ENCODE measurements around the gene PPIL3.

PPIL3 gene

GRCh38 chr2:200845194-200845593, 43.7 kb downstream of the PPIL3 start:
- ChIA-PET POLR2A (interaction anchor here (1.9 kb wide), 1 partner anchor 19 kb away, joined by 9 read pairs; the partner anchor contains the start of gene CLK1), CTCF (interaction anchor here (0.6 kb wide), 1 partner anchor 114 kb away, joined by 3 read pairs; no protein-coding TSS in a partner anchor)
- no peak for DNase-seq (ENCODE audit: extremely low spot score)
- TF ChIP-seq FOXA1 (IDR thresholded peaks at IDR 0.05) (no peak), FOXM1 (IDR thresholded peaks at IDR 0.05; ENCODE audit: borderline replicate concordance) (no peak), LEF1 (IDR thresholded peaks at IDR 0.05; ENCODE audit: borderline replicate concordance) (no peak), HDGF (IDR thresholded peaks at IDR 0.05; ENCODE audit: borderline replicate concordance) (no peak), ZNF384 (IDR thresholded peaks at IDR 0.05) (no peak), BHLHE40 (IDR thresholded peaks at IDR 0.05; ENCODE audit: borderline replicate concordance) (no peak), ELF4 (IDR thresholded peaks at IDR 0.05) (no peak), CTBP1 (IDR thresholded peaks at IDR 0.05; ENCODE audit: borderline replicate concordance) (no peak)

GRCh38 chr2:200843993-200844948, 44.6 kb downstream of the PPIL3 start:
- ChIA-PET CTCF (no interaction called here), POLR2A (interaction anchor here (1.9 kb wide), 1 partner anchor 20 kb away, joined by 9 read pairs; the partner anchor contains the start of gene CLK1)
- TF ChIP-seq TARDBP (IDR thresholded peaks at IDR 0.05) (no peak), LEF1 (IDR thresholded peaks at IDR 0.05; ENCODE audit: borderline replicate concordance) (no peak), BHLHE40 (IDR thresholded peaks at IDR 0.05; ENCODE audit: borderline replicate concordance) (no peak), SP1 (IDR thresholded peaks at IDR 0.05) (no peak)
- TF ChIP-seq, protein P1, sequence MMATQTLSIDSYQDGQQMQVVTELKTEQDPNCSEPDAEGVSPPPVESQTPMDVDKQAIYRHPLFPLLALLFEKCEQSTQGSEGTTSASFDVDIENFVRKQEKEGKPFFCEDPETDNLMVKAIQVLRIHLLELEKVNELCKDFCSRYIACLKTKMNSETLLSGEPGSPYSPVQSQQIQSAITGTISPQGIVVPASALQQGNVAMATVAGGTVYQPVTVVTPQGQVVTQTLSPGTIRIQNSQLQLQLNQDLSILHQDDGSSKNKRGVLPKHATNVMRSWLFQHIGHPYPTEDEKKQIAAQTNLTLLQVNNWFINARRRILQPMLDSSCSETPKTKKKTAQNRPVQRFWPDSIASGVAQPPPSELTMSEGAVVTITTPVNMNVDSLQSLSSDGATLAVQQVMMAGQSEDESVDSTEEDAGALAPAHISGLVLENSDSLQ (IDR thresholded peaks at IDR 0.05): no peak
- DNase-seq (ENCODE audit: extremely low spot score): no peak

DNA sequence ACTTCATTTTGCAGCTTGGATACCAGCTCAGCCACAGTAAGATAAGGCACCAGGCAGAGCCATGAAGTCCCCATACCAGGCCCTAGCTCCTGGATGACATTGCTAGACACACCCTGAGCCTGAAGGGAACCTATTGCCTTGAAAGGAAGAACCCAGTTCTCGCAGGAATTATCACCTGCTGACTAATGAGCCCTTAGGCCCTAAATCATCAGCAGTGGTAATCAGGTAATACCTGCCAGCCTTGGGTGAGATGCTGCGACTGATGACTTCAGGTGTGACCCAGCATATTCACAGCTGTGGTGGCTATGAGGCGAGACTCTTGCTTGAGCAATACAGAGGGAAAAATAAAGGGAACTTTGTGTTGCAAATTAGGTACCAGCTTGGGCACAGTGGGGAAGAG, 49.4 kb downstream of the PPIL3 start:
- DNase-seq (ENCODE audit: extremely low spot score): no peak
- ChIA-PET POLR2A (no interaction called here), CTCF (no interaction called here)
- no peak for TF ChIP-seq SUZ12 (IDR thresholded peaks at IDR 0.05)
- TF ChIP-seq LEF1 (IDR thresholded peaks at IDR 0.05; ENCODE audit: borderline replicate concordance): no peak
- no peak for TF ChIP-seq ARNT (IDR thresholded peaks at IDR 0.05)
- TF ChIP-seq ZNF384 (IDR thresholded peaks at IDR 0.05): no peak
- no peak for TF ChIP-seq NFRKB (IDR thresholded peaks at IDR 0.05)
- TF ChIP-seq FOXA1 (IDR thresholded peaks at IDR 0.05): no peak
- no peak for TF ChIP-seq ELF4 (IDR thresholded peaks at IDR 0.05)
- no peak for TF ChIP-seq TARDBP (IDR thresholded peaks at IDR 0.05)
- TF ChIP-seq BHLHE40 (IDR thresholded peaks at IDR 0.05; ENCODE audit: borderline replicate concordance): no peak
- no peak for TF ChIP-seq HDGF (IDR thresholded peaks at IDR 0.05; ENCODE audit: borderline replicate concordance)
- TF ChIP-seq, protein P1 (IDR thresholded peaks at IDR 0.05): no peak
- no peak for TF ChIP-seq FOXK2 (IDR thresholded peaks at IDR 0.05)
- TF ChIP-seq FOXM1 (IDR thresholded peaks at IDR 0.05; ENCODE audit: borderline replicate concordance): no peak

- ChIA-PET CTCF (no interaction called here), POLR2A (no interaction called here)
- no peak for DNase-seq (ENCODE audit: extremely low spot score)
- TF ChIP-seq ZNF384 (IDR thresholded peaks at IDR 0.05): no peak
- TF ChIP-seq ARNT (IDR thresholded peaks at IDR 0.05): no peak
- no peak for TF ChIP-seq BHLHE40 (IDR thresholded peaks at IDR 0.05; ENCODE audit: borderline replicate concordance)
- TF ChIP-seq, protein P1 (IDR thresholded peaks at IDR 0.05): no peak
- TF ChIP-seq SP1 (IDR thresholded peaks at IDR 0.05): no peak
- no peak for TF ChIP-seq FOXK2 (IDR thresholded peaks at IDR 0.05)
- no peak for TF ChIP-seq LEF1 (IDR thresholded peaks at IDR 0.05; ENCODE audit: borderline replicate concordance)
- no peak for TF ChIP-seq L3MBTL2 (conservative IDR thresholded peaks at IDR 0.05)
- TF ChIP-seq CTBP1 (IDR thresholded peaks at IDR 0.05; ENCODE audit: borderline replicate concordance): no peak
- TF ChIP-seq TARDBP (IDR thresholded peaks at IDR 0.05): no peak
- no peak for TF ChIP-seq SUZ12 (IDR thresholded peaks at IDR 0.05)
- no peak for TF ChIP-seq ELF4 (IDR thresholded peaks at IDR 0.05)
- TF ChIP-seq NFRKB (IDR thresholded peaks at IDR 0.05): no peak
- TF ChIP-seq HDGF (IDR thresholded peaks at IDR 0.05; ENCODE audit: borderline replicate concordance): no peak
- no peak for TF ChIP-seq FOXA1 (IDR thresholded peaks at IDR 0.05)
- no peak for TF ChIP-seq FOXM1 (IDR thresholded peaks at IDR 0.05; ENCODE audit: borderline replicate concordance)
Observed at GRCh38 chr2:200834701-200835100, 54.2 kb downstream of the PPIL3 start.

DNA sequence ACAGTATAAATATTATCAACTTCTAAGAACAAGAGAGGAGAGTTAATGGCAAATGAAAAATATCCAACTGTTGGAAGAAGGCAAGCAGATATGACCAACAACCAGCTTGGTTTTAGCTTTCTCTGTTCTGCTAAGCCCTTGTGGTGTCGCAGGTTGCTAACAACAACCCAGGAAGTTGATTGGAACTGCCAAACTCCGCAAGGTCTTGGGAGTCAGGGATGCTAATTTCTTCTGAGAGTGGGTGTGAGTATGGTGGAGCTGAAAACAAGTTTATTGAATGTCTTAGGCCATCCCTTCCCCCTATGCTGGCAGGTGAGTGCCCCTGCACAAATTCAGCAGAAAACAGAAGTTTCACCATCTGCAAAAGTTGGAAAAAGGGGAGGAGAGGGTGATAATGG, 59.6 kb downstream of the PPIL3 start:
- ChIA-PET CTCF (no interaction called here), POLR2A (interaction anchor here (1.2 kb wide), 1 partner anchor 35 kb away, joined by 4 read pairs; the partner anchor contains the start of gene CLK1)
- no peak for TF ChIP-seq ELF4 (IDR thresholded peaks at IDR 0.05)
- no peak for TF ChIP-seq FOXK2 (IDR thresholded peaks at IDR 0.05)
- no peak for TF ChIP-seq TARDBP (IDR thresholded peaks at IDR 0.05)
- no peak for TF ChIP-seq SP1 (IDR thresholded peaks at IDR 0.05)
- no peak for TF ChIP-seq ZNF384 (IDR thresholded peaks at IDR 0.05)
- no peak for TF ChIP-seq FOXA1 (IDR thresholded peaks at IDR 0.05)
- no peak for TF ChIP-seq L3MBTL2 (conservative IDR thresholded peaks at IDR 0.05)
- no peak for TF ChIP-seq CTBP1 (IDR thresholded peaks at IDR 0.05; ENCODE audit: borderline replicate concordance)
- no peak for TF ChIP-seq BHLHE40 (IDR thresholded peaks at IDR 0.05; ENCODE audit: borderline replicate concordance)
- TF ChIP-seq, protein P1 (IDR thresholded peaks at IDR 0.05): no peak
- no peak for TF ChIP-seq ARNT (IDR thresholded peaks at IDR 0.05)
- no peak for TF ChIP-seq NFRKB (IDR thresholded peaks at IDR 0.05)
- no peak for DNase-seq (ENCODE audit: extremely low spot score)
